SK-N-SH treated with all-trans-retinoic acid at 6 μM for 48 hours (cell line): ENCODE measurements around the gene NME5.

Source experiments
- CREB5 ChIP-seq: fragments of 250-450 bp; sonication (Bioruptor Pico); IDR thresholded peaks from 2 replicates; pipeline ENCODE4 v1.5.1; 2020; ENCODE audit warnings: low read depth, mild to moderate bottlenecking, moderate library complexity
- CSRNP3 ChIP-seq: fragments of 250-450 bp; sonication (Bioruptor Pico); IDR thresholded peaks from 2 replicates; pipeline ENCODE4 v1.5.1; 2021; ENCODE audit warnings: mild to moderate bottlenecking, moderate library complexity
- ESRRG ChIP-seq: fragments of 250-450 bp; sonication (Bioruptor Pico); IDR thresholded peaks from 2 replicates; pipeline ENCODE4 v1.6.1; 2021; ENCODE audit warnings: mild to moderate bottlenecking
- PATZ1 ChIP-seq: fragments of 250-450 bp; sonication (Bioruptor Pico); IDR thresholded peaks from 2 replicates; pipeline ENCODE4 v1.8.0; 2020; ENCODE audit warnings: mild to moderate bottlenecking, moderate library complexity, borderline replicate concordance
- RARB ChIP-seq: fragments of 250-450 bp; sonication (Bioruptor Pico); IDR thresholded peaks from 2 replicates; pipeline ENCODE4 v1.8.0; 2021; ENCODE audit warnings: mild to moderate bottlenecking, moderate library complexity
- SNAI2 ChIP-seq: fragments of 250-450 bp; sonication (Bioruptor Pico); IDR thresholded peaks from 2 replicates; pipeline ENCODE4 v1.5.0; 2020; ENCODE audit warnings: mild to moderate bottlenecking, moderate library complexity
- TCF4 ChIP-seq: fragments of 250-450 bp; sonication (Bioruptor Pico); IDR thresholded peaks from 2 replicates; pipeline ENCODE4 v1.8.0; 2021; ENCODE audit warnings: mild to moderate bottlenecking, moderate library complexity, borderline replicate concordance
- ZC3H10 ChIP-seq: fragments of 250-450 bp; sonication (Bioruptor Pico); IDR thresholded peaks from 2 replicates; pipeline ENCODE4 v1.5.1; 2021; ENCODE audit warnings: mild to moderate bottlenecking, moderate library complexity
- ZFP3 ChIP-seq: fragments of 250-450 bp; sonication (Bioruptor Pico); IDR thresholded peaks from 2 replicates; pipeline ENCODE4 v1.5.0; 2020; ENCODE audit warnings: mild to moderate bottlenecking, moderate library complexity
- ZFP30 ChIP-seq: fragments of 450-650 bp; formaldehyde crosslinking; IDR thresholded peaks from 2 replicates; pipeline ENCODE4 v1.5.0; 2022; ENCODE audit warnings: mild to moderate bottlenecking, moderate library complexity
- ZNF565 ChIP-seq: fragments of 450-650 bp; formaldehyde crosslinking; conservative IDR thresholded peaks from 2 replicates; pipeline ENCODE4 v1.5.0; 2020; ENCODE audit warnings: low read depth, mild to moderate bottlenecking, moderate library complexity
- ZNF8 ChIP-seq: fragments of 450-650 bp; formaldehyde crosslinking; IDR thresholded peaks from 2 replicates; pipeline ENCODE4 v1.5.0; 2020; ENCODE audit warnings: mild to moderate bottlenecking, moderate library complexity

GRCh38 chr5:138178516-138179276 lies 39.5 kb upstream of the NME5 start, which contains the start of the genes BRD8 and KIF20A:
- TF ChIP-seq ZNF565 (CRISPR knock-in tag) (no peak), ZFP30 (CRISPR knock-in tag) (no peak), ZFP3 (CRISPR knock-in tag) (no peak), SNAI2 (CRISPR knock-in tag) (no peak), ZC3H10 (CRISPR knock-in tag) (no peak), RARB (no peak), TCF4 (CRISPR knock-in tag) (no peak), ESRRG (CRISPR knock-in tag) (no peak), PATZ1 (no peak), CSRNP3 (no peak), CREB5 (CRISPR knock-in tag) (no peak), ZNF8 (CRISPR knock-in tag) (no peak)
